GM11168 (cell line): ENCODE data around the gene RBFOX2.
"Not testable (repeated sequence)": the region's sequence is repeated elsewhere in the genome, so short reads cannot be mapped to it uniquely, and the experiment has no call there.

Experiments used
- in situ Hi-C: fragments of 300-500 bp; cut with MboI; formaldehyde crosslinking; loops from one replicate; pipeline ENCODE4 v1.12.0; 2022; ENCODE audit warnings: low sequenced_read_pairs; ENCODE audit not compliant: unreplicated experiment

Gene RBFOX2

DNA sequence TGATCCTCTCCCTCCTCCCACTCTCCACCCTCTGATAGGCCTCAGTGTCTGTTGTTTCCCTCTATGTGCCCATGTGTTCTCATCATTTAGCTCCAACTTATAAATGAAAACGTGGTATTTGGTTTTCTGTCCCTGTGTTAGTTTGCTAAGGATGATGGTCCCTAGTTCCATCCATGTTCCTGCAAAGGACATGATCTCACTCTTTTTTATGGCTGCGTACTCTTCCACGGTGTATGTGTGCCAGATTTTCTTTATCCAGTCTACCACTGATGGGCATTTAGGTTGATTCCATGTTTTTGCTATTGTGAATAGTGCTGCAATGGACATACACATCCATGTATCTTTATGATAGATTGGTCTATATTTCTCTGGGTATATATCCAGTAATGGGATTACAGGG lies 15.9 kb upstream of the RBFOX2 start:
- in situ Hi-C loops: not testable (repeated sequence)

DNA sequence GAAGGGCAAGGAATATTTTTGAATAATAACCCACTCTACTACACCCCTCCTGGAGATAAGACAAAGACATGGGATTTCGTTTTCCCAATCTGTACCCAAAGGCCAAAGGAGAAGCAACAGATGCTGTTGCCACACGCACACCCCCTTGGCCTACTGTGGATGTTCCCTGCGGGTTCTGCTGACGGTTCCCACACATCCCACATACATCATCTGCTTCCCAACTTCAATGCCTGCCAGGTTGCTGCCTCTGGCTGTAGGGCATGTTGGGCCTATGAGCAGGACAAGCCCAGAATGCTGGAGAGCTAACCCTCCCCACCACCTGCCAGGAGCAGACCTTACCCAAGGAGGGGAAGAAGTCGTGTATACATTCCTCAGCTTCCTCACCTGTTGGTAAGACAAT lies 13.6 kb upstream of the RBFOX2 start:
- in situ Hi-C loops: no loop called here

DNA sequence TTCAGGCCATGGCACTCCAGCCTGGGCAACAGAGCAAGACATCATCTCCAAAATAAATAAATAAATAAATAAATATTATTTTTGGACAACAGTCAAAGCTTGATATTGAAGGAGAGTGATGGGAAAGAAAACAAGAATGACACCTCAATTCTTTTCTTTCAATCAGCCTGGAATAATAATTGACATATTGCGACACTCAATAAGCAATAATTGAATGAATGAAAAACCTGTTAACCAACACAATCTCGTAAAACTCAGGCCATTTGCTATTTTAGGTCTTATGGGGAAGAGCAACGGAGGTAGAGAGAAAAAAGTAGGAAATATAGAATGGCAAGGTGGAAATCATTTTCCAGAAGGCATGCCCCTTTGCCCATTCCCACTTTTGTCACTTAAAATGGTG lies 10.5 kb upstream of the RBFOX2 start:
- in situ Hi-C loops: no loop called here

DNA sequence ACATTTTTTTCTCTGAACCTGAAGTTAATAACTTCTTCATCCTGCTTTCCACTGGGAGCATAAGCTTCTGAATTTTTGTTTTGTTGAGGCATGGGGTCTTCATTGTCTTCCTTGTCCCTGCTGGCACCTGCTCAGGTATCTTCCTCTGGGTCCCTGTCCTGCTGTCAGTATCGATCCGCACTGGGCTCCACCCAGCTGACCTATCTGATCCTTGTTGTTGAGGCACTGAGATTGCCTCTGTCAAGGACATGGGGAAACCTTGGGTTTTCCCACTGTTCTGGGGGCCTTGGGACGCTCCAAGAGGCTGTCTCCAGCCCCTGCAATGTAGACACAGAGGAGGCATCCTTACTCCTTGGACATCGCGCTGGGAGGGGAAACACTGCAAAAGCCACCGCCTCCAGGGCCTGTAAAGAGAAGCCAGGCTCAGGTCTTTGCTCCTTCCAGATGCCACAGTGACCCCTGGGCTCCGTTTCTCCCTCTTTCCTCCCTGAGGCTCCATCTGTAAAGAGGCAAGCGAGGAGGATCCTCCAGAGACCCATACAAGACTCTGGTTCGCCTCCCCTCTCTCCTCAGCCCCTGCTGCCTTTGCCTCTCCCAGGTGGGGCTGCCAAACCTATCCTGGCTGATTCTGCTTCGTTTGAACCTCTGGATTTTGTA lies 8.6 kb upstream of the RBFOX2 start:
- in situ Hi-C loops: no loop called here

DNA sequence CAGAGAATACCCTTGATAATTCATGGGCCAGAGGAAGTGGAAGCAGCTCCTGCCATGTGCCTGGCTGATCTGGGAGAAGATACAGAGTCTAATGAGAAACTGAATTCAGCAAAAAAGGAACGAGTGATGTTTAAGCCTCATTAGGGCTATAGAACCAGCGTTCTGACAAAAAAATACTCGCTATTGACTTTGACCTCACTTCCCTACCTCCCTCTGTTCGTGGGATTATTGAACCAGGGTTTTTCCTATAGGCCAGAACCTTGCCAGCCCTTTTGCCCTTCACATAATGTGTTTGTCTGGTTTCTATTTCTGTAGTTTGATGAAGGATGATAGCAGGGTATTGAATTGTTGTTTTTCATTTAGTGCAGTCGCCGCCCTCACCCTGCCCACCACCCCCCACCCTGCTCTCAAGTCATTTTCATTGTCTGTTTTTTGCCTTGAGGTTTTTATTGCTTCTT lies 7.6 kb upstream of the RBFOX2 start:
- in situ Hi-C loops: no loop called here

DNA sequence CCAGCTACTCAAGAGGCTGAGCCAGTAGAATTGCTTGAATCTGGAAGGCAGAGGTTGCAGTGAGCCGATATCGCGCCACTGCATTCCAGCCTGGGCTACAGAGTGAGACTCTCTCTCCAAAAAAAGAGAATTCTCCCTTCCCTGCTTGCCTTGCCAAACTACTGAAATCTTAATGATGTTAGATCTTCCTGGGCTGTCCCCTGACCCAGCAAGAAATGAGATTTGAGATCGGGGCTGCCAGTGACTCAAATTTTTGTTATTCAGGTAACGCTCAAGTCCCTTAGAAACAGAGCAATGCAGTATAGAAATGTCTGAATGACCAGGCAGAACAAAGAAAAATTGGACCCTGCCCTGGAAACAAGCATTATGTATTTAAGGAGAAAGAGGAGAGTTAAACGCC lies 4.0 kb upstream of the RBFOX2 start:
- in situ Hi-C loops: no loop called here

DNA sequence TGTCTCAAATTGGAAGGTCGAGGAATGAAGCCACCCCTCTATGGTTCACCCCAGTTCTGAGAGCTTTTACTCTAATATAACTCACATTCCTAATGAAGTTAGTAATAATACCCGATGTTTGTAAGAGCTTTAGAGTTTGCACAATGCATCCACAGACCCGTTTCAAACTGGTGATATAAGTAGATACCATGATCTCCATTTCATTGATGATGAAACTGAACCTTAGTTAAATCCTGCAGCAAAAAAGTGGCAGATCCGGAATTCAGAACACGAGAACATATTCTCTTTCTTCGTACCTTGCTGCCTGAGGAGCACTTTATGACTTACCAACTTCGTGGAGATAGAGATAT lies 757 bp upstream of the RBFOX2 start:
- in situ Hi-C loops: no loop called here

DNA sequence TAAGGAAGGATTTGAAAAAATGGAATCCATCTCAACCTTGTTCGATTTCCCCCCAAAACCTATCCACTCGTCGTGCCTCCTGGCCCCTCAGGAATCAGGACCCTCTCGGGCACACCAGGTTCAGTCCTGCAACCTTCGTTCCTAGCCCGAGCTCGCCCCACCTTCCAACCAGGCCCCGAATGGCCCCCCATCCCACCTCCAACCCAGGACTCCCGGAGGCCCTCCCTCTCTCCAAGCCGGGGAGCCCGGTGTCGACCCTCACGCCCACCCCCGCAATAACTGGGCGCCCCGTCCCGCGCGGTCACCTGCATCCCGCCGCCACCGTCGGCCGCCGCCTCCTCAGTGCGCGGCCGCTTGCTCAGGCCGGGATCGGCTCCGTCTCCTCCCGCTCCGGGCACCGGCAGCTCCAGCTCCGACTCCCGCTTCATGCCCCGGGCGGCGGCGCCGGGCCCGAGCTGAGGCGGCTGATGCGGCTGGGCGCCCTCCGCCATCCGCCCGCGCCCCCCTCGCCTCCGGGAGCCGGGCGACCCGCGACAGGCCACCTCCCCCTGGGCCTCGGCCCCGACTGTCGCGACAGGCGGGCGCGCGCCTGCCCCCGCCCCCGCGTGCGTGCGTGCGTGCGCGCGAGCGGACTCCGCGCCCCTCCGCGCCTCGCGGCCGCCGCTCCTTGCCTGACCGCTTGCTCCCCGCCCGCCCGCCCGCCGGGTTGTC lies 534 bp downstream of the RBFOX2 start:
- in situ Hi-C loops: no loop called here

DNA sequence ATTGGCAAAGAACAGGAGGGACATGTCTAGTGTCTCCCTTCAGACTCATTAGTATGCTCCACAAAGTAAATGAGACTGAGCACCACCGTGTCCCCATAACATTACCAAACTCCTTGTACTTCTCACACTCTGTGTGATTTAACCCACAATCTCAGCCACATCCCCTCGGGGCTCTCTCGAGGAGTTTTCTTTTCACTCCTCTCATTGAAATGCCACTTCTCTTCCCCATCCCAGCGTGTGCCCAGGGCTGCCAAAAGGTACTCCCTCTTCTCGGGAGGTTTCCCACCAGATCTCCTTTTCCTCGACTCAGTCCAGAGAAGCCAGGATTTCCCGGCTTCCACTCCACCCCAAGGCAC lies 1.1 kb downstream of the RBFOX2 start:
- in situ Hi-C loops: no loop called here

DNA sequence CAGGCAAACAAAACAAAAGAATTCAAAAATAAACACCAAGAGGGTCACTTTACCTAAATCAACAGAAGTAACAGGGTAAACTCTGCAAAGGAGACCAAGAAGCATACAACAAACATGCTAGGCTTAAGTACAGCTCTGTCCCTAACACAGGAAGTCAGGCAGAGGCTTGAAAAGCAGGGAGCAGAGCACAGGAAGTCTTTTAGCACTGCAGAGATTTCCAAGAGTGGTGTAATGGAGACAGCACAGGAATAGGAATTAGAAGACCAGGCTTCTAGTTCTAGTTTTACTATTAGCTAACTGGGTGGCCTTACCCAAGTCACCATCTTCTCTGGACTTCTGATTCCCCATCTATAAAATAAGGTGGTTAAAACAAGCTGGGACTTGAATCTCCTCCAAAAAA lies 1.9 kb downstream of the RBFOX2 start:
- in situ Hi-C loops: no loop called here

DNA sequence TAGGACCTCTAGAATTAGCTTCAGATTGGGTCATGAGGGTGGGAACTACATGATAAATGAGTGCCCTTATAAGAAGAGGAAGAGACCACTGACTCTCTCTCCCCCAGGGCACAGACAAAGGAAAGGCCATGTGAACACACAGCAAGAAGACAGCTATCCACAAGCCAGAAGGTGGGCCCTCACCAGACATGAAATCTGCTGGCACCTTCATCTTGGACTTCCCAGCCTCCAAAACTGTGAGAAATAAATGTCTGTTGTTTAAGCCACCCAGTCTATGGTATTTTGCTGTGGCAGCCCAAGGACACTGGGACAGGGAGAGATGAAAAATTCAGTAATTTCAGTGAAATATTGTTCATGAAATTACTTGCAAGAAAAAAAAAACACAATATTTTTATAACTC lies 5.9 kb downstream of the RBFOX2 start:
- in situ Hi-C loops: no loop called here

DNA sequence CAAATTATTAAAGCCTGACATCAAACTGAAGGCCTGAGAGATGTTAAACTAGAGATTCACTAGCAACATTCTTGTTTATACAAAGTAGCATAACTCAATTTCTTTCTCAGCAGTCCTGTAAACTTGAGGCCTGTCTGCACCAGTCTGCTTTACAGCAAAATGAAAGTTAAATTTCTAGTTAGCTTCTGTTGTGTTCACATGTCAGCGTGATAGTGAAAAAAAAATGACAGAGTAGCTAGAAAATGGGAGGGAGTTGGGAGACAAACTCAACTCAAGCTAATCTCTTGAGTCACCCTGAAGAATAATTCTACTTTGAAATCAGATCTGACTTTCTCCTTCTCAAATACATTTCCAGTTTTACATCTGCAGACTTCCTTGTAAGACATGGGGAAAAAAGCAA lies 6.5 kb downstream of the RBFOX2 start:
- in situ Hi-C loops: no loop called here

DNA sequence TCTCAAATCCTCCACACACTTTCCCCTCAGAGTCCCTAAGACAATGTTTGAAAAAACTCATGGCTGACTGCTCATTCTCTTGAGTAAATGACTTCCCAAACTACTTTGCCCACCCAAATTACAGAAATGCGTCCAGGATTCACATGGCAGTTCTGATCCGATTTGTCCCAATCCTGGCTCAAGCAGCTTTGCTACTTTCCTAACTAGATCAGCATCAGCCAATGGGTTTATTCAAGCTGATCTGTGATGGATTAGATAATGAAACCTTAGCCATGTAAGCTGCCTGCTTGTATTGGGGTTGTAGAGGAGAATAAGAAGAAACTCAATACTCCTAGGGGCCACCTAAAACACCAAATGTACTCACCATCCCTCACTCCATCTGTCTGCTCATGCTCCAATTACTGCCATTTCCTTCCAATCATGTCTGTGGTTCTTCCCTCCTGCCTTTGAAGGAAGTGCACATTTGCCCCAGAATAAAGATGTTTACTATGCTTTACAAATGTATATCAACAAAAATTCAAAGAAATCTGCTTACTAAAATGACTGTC lies 6.9 kb downstream of the RBFOX2 start:
- in situ Hi-C loops: no loop called here

DNA sequence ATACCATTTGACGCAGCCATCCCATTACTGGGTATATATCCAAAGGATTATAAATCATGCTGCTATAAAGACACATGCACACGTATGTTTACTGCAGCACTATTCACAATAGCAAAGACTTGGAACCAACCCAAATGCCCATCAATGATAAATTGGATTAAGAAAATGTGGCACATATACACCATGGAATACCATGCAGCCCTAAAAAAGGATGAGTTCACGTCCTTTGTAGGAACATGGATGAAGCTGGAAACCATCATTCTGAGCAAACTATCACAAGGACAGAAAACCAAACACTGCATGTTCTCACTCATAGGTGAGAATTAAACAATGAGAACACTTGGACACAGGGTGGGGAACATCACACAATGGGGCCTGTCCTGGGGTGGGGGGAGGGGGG lies 7.8 kb downstream of the RBFOX2 start:
- in situ Hi-C loops: not testable (repeated sequence)

DNA sequence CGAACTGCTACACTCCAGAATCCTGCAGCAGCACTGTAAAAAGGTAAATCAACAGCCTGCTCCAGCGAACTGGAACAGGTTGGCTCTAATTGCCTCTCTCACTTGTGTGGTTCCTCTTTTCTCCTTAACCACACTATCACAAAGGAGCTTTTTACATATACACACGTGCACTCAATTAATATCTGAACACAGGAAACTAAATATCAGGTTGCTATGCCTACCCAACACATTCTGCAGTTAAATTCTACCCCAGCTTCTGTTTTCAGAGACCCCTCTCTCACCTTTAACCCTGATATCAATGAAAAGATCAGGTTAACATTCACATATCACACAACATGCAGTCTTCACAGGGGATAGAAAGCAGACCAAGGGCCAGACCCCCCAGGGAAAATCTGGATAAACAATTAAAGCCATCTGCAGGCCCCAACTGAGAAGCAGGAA lies 11.0 kb downstream of the RBFOX2 start:
- in situ Hi-C loops: no loop called here

DNA sequence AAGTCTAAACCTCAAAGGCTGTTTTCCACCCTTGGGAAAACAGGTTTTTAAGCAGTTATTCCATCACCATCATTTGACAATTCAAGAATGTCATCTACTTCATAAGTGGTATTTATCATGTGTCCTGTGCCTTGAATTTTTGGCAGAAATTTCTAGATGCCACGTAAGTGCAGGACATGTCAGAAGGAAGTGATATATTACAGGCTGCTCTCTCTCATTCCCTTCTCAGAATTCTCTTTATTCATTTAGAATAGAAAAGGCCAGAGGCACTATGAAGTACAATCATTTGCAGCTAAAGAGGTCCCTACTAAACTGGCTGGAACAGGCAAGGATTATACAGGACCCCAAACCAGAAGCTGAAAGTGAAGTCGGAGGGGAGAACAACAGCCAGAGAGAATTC lies 11.9 kb downstream of the RBFOX2 start:
- in situ Hi-C loops: no loop called here

DNA sequence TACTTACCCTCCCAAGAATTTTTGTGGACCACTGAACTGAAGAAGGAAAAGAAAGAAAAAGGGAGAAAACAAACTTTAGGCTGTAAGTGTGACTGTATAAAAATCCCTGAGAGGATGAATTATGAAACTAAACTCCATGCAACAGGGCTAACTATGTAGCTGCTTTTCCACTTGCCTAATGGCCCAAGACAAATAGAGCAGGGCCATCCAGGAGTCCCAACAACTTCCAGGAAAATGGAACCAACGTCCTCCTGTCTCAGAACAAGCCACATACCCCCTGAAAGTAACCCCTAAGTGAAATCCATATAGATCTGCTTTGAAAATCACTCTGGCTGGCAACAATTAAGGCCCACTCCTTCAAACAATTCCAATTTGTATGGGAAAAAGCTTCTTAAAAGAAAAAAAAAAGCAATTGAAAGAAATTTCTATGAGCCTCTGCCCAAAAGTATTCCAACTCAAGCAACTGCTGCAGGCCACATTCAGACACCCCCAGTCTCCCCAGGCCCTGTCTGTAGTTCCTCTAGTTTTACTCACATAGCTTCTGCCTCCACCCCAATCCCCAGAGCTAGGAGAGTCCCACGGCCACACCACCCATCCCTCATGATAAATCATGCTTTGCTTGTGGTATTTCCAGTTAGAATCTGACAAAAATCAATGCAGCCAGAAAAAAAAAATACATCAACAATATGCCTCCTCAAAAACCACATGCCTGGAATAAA lies 12.7 kb downstream of the RBFOX2 start:
- in situ Hi-C loops: no loop called here

DNA sequence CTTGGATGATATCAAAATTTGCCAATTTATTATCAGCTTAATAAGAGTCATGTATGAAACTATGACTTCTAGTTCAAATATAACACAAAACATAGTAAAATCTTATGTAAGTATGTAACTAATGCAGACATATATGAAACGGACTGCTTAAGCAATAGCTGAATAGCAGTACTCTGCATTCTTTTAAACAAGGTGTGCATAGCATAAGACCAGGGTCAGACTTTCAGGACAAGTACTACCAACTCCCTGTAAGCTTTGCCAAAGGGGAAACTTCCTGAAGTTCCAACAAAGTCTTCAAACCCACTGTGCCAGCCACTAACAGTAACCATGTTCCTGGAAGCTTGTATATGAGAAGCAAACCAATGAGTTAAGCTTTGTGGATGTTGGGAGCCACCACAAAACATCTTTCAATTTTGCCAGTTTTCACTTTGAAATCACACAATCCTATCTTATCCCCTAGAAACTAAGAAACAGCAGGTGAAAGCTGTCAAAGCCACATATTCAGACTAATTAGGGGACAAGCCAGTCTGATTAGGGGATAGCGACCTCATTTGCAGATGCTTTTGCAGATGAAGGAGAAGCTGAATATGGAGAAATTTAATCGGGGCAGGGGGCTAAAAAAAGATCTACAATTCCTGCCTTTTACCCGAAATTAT lies 13.3 kb downstream of the RBFOX2 start:
- in situ Hi-C loops: no loop called here

DNA sequence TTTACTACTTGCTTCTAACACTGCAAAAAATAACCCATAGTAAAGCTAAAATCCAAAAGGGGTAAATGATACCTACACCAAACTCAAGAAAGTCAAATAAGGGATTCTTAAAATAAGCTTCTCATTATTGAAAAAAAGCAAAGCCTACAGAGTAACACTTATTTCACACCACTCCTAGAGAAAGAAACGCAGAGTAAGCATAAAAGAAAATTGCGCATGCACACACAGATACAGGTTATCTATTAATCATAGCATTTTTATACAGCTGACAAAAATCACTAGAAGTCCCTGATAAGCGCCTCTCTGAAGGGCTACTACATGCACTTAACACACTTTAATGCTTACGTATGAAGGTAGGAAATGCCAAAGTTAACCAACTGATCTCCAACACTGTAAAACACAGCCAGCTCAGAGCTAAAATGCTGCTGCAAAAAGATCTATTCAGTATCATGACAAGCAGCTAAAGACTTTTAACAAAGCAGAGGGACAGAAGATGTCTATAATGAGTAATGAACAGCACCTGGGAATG lies 14.0 kb downstream of the RBFOX2 start:
- in situ Hi-C loops: no loop called here

DNA sequence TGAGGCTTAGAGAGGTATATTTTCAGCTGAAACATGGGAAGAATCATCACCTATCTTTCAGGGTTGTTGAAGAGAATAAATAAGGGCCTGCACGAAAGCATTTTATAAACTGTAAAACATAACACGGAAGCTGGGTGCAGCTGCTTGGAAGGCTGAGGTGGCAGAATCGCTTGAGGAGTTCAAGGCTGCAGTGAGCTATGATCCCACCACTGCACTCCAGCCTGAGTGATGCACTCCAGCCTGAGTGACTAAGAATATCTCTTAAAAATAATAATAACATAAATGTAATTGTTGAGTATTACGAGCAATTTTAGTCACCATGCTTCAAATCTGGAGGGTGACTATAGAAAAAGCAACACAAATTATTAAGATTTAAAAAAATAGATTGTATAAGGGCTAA lies 16.3 kb downstream of the RBFOX2 start:
- in situ Hi-C loops: no loop called here

DNA sequence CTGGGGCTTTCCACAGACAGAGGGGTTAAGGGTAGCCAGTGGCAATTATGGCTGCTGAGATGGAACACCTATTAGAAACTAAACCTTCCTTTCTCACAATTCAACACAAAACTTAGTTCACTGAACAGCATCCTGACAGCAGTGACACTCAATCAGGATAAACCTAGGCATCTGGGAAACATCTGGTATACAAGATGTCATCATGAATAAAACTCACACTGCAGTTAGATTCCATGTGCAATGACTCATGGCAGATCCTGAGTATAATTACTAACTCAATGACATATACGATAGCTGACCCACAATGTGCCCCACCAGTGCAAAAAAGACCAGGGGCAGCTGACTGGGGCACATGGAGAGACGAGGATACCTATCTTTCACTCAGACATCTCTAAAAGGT lies 17.7 kb downstream of the RBFOX2 start:
- in situ Hi-C loops: no loop called here
